DLD1 (cell line): Measurements from ENCODE around the gene ANKRD27.

ENCODE experiments used
- in situ Hi-C: cut with HindIII; loops from 2 replicates; pipeline ENCODE4 v1.10.0; 2017; ENCODE audit warnings: low sequenced_read_pairs

The ANKRD27 gene

DNA sequence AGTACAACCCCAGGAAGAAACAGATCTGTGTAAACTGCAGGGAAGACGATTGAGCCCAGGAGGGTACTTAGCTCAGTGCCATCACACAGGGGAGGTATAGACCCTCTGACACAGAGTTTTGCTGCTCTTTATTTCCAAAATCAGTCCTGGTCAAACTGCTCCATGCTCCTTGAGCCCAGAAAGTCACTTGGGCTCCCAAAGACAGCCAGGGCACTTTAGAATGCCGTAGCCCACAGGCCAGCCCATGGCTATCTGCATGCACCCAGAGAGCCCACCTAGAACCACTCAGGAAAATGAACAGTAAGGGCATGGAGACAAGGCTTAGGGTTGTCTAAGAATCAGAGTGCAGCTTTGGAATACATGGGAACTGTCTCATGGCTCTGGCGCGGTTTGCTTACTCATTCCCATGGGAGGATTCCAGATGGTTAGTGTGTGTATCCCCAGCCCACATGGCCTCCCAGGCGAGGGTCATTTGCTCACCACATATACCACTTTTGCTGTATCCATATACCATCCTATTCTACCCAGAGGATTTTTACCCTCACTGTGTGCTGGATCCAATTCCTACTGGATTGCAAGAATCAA, 108.6 kb downstream of the ANKRD27 start:
- in situ Hi-C loops, result no loop called here

DNA sequence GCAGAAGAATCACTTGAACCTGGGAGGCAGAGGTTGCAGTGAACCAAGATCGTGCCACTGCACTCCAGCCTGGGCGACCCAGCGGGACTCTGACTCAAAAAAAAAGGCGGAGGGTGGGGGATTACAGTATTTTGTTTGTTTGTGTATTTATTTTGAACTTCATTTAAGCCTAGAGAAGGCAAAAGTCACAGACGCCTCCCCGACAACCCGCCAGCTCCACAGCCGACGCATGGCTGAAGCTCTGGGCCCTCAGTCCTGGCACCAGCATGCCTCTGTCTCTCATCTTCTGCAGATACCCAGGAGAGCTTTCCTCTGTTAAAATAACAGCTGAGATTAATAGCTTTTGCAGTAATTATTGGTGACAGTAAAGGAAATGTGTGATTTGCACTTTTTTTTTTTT, 111.2 kb downstream of the ANKRD27 start:
- in situ Hi-C loops, result no loop called here

DNA sequence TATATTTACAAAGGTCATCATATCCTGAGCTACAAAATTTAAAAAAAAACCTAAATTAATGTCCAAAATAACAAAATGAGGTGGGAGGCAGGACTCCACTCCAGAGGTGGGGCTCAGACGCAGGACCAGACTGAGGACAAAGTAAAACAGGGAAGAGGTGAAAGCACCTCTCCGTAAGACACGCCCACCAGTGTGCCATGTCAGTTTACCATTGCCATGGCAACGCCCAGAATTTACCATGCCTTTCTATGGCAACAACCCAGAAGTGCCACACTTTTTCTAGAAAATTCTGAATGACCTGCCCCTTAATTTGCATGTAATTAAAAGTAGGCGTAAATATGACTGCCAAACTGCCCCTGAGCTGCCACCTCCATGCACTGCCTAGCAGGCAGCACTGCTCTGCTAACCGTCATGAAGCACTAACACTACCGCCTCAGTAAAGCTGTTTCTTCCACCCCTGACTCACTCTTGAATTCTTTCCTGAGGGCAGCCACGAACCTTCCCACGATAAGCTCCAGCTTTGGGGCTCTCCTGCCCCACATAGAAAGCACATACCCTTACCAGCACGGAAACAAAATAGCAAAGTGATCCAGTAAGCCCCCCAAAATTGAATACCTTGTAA, 116.3 kb downstream of the ANKRD27 start:
- in situ Hi-C loops, result no loop called here

DNA sequence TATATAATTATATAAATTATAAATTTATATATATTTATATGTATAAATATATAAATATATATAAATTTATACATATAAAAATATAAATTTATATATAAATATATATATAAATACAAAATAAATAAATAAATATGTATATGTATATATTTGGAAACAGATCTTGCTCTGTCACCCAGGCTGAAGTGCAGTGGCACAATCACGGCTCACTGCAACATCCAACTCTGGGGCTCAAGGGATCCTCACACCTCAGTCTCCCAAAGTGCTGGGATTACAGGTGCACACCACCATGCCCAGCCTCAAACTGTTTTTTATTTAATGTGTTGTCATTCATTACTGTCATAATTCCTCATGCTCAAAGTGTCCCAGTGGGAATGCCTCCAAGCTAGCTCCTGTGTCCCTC, 119.2 kb downstream of the ANKRD27 start:
- in situ Hi-C loops, result no loop called here

DNA sequence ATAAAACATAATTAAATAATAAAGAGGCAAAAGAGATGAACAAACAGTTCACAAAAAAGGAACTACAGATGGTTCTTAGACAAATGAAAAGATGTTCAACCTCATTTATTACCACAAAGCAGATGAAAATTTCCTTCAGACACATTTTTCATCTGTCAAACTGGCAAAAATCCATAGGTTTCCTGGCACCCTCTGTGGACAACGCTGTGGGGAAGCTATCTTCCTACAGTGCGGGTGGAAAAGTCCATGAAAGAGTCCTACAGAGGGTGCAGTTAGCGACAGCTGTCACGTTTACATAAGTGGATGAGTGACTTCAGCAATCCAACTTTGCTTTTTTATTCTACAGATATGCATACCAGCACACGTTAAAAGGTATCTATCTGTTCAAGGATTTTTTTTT, 124.3 kb downstream of the ANKRD27 start:
- in situ Hi-C loops, result no loop called here
